Activated CD4-positive, alpha-beta T cell treated with anti-CD3 and anti-CD28 coated beads for 36 hours (primary cell): ENCODE data around the gene STK26. TPM values are rescaled to one million over a fixed set of nuclear protein-coding genes. Genes with fewer than 3 reads are reported as not detected.

Experiments
- total RNA-seq, 2 experiments: library from RNA; stranded (reverse); gene quantifications; one replicate each; pipeline ENCODE4 v1.2.3, GENCODE V29; 2021

Gene STK26
- total RNA-seq, 2 experiments from 2014 or later, result 72.7 to 93.6 TPM

Other genes starting within 250 kb of the STK26 start
- gene FRMD7, start 104.7 kb downstream of the STK26 start, total RNA-seq, result not detected
- 10 to 100 TPM; 28.3 to 31.3 TPM for gene RAP2C, start 196.1 kb downstream of the STK26 start, total RNA-seq